ENCODE results near the gene CNOT4.
"Not testable (repeated sequence)": the region's sequence is repeated elsewhere in the genome, so short reads cannot be mapped to it uniquely, and the experiment has no call there.

Gene CNOT4

GRCh38 chr7:135353832-135354231, 156.1 kb downstream of the CNOT4 start:
- DNase-seq: no peak

DNA sequence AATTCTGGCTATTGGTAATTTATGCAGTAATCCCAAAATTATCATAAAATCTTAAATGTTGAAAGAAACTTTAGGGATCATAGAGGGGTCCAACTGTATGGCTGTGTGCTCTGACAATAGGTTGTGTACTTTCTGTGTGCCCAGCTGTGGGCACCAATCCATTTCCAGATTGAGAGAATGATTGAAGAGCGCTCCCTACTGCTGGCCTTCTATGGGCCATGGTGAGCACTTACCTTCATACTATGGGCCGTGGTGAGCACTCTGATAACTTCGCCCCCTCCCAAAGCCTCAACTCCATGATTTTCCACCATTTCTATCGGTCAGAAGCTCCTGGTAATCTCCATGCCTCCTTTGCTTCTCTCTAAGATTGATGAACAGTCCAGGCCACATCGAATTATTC, 157.6 kb downstream of the CNOT4 start:
- no peak for DNase-seq

GRCh38 chr7:135351070-135351469, 158.8 kb downstream of the CNOT4 start:
- not testable (repeated sequence) for DNase-seq

DNA sequence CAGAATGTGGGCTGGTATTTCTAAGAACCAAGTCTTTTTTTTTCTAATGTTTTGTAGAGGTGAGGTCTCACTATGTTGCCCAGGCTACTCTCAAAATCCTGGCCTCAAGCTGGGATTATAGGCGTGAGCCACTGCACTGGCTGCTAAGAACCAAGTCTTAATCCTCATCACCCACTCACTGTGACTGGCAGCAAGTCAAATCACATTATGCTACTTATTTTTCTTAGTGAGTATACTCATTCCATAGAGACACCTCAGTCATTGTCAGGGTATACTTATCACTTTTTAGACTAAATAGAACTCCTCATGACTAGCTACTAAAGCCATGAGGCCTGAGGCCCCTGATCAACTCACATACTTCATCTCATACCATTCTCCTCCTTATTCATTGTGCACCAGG, 160.2 kb downstream of the CNOT4 start:
- no peak for DNase-seq

GRCh38 chr7:135348493-135348892, 161.4 kb downstream of the CNOT4 start:
- DNase-seq: no peak

- DNase-seq: no peak
Observed at GRCh38 chr7:135343361-135343760, 166.5 kb downstream of the CNOT4 start.

- no peak for DNase-seq
Observed at GRCh38 chr7:135342887-135343286, 167.0 kb downstream of the CNOT4 start.

DNA sequence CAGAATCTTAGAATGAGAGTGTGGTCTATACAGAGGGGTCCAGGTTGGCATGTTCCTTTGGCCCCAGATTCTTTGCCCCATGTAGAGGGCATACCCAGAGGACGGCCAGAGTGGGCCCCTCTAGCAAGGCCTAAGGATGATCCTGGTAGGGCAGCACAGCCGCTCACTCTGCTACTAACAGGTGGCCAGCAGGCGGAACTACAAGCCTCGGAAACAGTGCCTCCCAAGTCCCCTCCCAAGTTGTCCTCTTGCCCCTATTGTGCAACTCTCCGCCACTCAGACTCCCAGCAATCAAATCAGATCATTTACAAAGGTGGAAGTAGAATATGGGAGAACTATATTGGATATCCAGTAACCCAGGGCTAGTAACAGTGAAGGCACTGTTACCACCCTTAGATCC, 168.9 kb downstream of the CNOT4 start:
- no peak for DNase-seq

- no peak for DNase-seq
Observed at GRCh38 chr7:135337977-135338550, 171.8 kb downstream of the CNOT4 start.

DNA sequence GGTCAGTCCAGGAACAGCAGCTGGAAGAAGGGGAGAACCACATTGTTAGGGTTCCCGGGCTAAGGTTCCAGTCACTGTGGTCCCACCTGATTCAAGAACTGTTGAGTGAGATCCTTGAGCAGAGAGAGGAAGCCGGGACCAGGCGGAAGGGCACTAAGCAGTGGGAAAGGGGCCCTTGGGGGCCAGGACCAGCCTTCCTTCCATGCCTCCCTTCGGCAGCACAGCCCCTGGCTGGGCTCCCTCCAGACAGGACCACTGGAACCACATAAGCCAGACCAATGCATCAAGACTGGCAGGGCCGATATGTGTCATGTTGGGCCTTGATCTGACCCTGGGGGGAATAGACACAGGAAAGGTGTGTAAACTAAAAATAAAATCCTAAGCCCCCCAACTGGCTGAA, 172.4 kb downstream of the CNOT4 start:
- DNase-seq: no peak

- peak; percentile 23 for DNase-seq
Observed at GRCh38 chr7:135335628-135336139, 174.2 kb downstream of the CNOT4 start.

DNA sequence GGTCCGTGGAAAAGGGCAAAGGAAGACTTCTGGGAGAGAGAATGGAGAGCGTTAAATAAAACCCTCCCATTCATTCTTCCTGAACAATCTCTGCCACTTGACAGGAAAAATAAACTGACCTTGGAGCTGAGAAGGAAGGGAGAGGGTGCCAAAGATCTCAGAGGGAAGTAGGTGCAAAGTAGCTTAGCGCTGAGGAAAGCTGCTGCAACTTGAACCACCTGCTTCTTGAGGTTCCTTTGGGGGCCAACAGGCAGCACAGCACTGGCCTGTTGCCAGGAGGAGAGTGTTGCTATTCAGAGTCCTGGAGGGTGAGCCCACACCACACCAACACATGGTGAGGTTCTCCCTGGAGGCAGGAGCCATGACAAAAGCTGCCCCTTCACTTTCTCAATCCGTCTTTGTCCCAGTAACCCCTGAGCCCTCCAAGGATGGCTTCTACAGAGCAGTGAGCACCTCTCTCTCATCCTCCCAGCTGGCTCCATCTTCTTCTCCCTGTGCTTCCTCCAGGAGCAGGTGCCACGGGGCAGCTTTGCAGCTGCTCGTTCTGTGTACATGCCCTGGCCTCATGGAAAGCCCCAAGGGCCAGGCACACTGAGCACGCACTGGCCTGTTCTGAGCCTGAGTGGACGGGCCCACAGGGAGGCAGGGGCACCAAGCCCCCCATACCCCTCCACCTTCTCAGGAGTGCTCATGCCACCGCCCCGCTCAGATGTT, 174.9 kb downstream of the CNOT4 start:
- DNase-seq: no peak

GRCh38 chr7:135333946-135334345, 176.0 kb downstream of the CNOT4 start:
- no peak for DNase-seq

DNA sequence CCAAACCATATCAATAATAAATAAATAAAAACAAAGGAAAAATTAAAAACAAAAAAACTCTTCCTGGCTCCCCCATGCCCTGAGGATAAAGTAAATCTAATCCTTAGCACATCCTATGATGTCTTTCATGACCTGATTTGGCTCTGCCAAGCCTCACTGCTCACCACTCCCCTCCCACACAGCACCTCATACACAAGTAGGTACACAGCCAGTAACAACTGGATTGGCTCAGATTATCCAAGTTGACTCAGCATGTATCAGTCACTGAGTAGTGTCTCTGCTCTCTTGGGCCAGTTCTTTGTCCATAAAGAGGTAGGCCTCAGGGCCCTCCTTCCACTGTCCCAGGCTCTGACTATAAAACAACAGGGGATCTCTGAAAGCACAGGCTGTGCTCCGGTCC, 176.7 kb downstream of the CNOT4 start:
- no peak for DNase-seq

GRCh38 chr7:135330088-135330487, 179.8 kb downstream of the CNOT4 start:
- no peak for DNase-seq

- DNase-seq: no peak
Observed at GRCh38 chr7:135328526-135328925, 181.4 kb downstream of the CNOT4 start.

DNA sequence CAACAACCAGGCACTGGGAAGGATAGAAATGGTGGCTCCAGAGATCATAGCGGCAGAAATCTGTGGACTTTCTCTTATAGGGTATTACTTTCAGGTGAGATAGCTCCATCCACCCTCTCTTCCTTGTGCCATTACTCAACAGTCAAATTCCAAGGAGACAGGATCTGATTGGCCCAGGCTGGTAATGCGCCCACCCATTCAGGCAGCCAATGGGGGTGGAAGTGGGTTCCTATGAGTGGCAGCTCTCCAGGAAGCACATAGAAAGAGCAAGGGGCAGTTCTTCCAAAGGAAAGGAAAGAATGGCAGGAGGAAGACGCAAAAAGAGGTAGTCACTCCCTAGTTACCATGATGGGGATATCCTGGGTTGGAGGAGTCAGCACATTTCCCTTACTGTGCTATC, 181.8 kb downstream of the CNOT4 start:
- no peak for DNase-seq

DNA sequence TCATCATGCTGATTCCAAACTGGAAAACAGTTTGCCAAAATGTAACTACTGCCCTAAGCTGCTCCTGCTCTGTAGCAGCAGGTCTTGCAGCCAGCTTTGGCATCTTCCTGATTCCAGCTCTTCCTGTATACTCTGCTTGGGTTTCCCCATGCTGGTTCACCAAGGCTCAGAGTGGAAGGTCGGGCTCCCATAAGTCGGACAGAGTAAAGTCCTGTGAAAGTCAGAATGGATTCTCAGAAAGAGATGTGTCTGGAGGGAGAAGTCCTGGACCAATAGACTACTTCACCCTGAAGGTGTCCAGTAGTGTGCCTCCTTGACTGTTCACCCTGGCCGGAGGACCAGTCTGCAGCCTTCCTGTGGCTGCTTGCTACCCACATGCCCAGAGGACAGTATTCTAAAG, 182.4 kb downstream of the CNOT4 start:
- no peak for DNase-seq

- no peak for DNase-seq
Observed at GRCh38 chr7:135326636-135327280, 183.1 kb downstream of the CNOT4 start.

GRCh38 chr7:135322571-135323340, 187.1 kb downstream of the CNOT4 start:
- no peak for DNase-seq

DNA sequence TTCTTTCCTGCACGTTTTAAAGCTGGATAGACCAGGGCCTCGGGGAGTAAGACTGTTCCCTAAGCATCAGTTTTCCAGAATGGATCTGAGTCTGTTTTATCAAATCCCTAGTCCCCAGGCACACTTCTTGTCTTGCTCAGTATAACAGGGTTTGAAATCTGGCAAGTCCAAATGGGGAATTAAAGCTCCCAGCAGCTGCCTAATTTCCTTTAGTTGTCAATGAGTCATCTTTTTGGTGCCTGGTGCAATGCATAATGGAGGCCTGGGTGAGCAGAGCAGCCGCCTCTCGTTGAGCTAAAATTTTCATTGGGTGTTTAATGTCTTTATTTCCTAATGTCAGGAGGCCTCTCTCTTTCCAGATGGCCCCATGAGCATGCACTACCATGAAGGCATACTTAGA, 188.3 kb downstream of the CNOT4 start:
- DNase-seq: no peak

DNA sequence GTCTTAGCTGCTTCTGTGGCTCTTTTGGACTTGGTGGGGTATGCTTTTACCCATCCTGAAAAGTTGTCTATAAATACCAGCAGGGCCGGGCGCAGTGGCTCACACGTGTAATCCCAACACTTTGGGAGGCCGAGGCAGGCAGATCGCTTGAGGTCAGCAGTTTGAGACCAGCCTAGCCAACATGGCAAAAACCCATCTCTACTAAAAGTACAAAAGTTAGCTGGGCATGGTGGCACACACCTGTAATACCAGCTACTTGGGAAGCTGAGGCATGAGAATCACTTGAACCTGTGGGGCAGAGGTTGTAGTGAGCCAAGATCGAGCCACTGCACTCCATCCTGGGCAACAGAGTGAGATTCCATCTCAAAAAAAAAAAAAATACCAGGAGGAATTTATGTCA, 188.9 kb downstream of the CNOT4 start:
- not testable (repeated sequence) for DNase-seq

- no peak for DNase-seq
Observed at GRCh38 chr7:135320268-135320667, 189.6 kb downstream of the CNOT4 start.

All from stimulated activated CD4-positive, alpha-beta T cell treated with anti-CD3 and anti-CD28 coated beads, Interleukin-4, amount 100 ng/mL, for 24 hours (primary cell).